CD8-positive, alpha-beta memory T cell (primary cell): ENCODE data around the gene TMA7B. TPM values are rescaled to one million over a fixed set of nuclear protein-coding genes. Genes with fewer than 3 reads are reported as not detected.

ENCODE experiments used
- CTCF ChIA-PET: fragments of 350-600 bp; sonication (Branson Sonifier 250); formaldehyde crosslinking; loops from one replicate; lab custom pipeline; 2021; ENCODE audit warnings: antibody characterized with exemption; lab: Charles Lee
- POLR2A ChIA-PET: fragments of 350-600 bp; sonication (Branson Sonifier 250); formaldehyde crosslinking; loops from one replicate; lab custom pipeline; 2021; ENCODE audit warnings: antibody characterized with exemption; lab: Charles Lee
- DNase-seq, 5 donors: peaks; one replicate each; pipeline versions ENCODE4 v3.0.0 to v3.0.0-alpha.2; 2020 to 2022; ENCODE audit warnings: mixed read lengths in 1 of 5
- H3K27ac ChIP-seq: one replicate; pipeline ENCODE4 v1.7.0; 2013; ENCODE audit warnings: low read depth, mild to moderate bottlenecking, low read length, moderate library complexity
- H3K27me3 ChIP-seq: 2 replicates; pipeline ENCODE4 v1.7.0; 2013; ENCODE audit warnings: low read length, mild to moderate bottlenecking; ENCODE audit not compliant: insufficient read depth, poor library complexity, severe bottlenecking
- H3K36me3 ChIP-seq: 2 replicates; pipeline ENCODE4 v1.7.0; 2013; ENCODE audit warnings: mild to moderate bottlenecking, low read length, moderate library complexity; ENCODE audit not compliant: insufficient read depth
- H3K4me1 ChIP-seq: 2 replicates; pipeline ENCODE4 v1.7.0; 2013; ENCODE audit warnings: mild to moderate bottlenecking, low read length, moderate library complexity; ENCODE audit not compliant: insufficient read depth
- H3K4me3 ChIP-seq: 2 replicates; pipeline ENCODE4 v1.7.0; 2013; ENCODE audit warnings: mild to moderate bottlenecking, low read length
- H3K9me3 ChIP-seq: 2 replicates; pipeline ENCODE4 v1.7.0; 2013; ENCODE audit warnings: mild to moderate bottlenecking, low read length
- H3K27ac Mint-ChIP-seq, 8 donors: one replicate each; pipeline ENCODE4 v1.8.0; 2020 to 2021; ENCODE audit warnings: mixed read lengths in 8 of 8, mild to moderate bottlenecking in 6 of 8, inconsistent platforms in 3 of 8, moderate library complexity in 3 of 8
- H3K27me3 Mint-ChIP-seq, 2 donors: one replicate each; pipeline ENCODE4 v1.8.0; 2020 to 2021; ENCODE audit warnings: mixed read lengths in 2 of 2, mild to moderate bottlenecking in 1 of 2, moderate library complexity in 1 of 2
- H3K36me3 Mint-ChIP-seq, 3 donors: one replicate each; pipeline ENCODE4 v1.8.0; 2020 to 2021; ENCODE audit warnings: mixed read lengths in 3 of 3, inconsistent platforms in 1 of 3, mild to moderate bottlenecking in 1 of 3
- H3K4me1 Mint-ChIP-seq, 3 donors: one replicate each; pipeline ENCODE4 v1.8.0; 2020 to 2021; ENCODE audit warnings: mixed read lengths in 3 of 3, inconsistent platforms in 1 of 3, mild to moderate bottlenecking in 1 of 3
- H3K4me3 Mint-ChIP-seq, 7 donors: one replicate each; pipeline ENCODE4 v1.8.0; 2020 to 2021; ENCODE audit warnings: mixed read lengths in 7 of 7, mild to moderate bottlenecking in 6 of 7, moderate library complexity in 4 of 7, inconsistent platforms in 2 of 7
- H3K9me3 Mint-ChIP-seq, 5 donors: one replicate each; pipeline ENCODE4 v1.8.0; 2020 to 2022; ENCODE audit warnings: mixed read lengths in 5 of 5, mild to moderate bottlenecking in 3 of 5, moderate library complexity in 2 of 5, inconsistent platforms in 1 of 5
- polyA plus RNA-seq: library from polyadenylated mRNA; unstranded; fragments of 300-500 nt; fragmentation: Illumina TruSeq; gene quantifications from one replicate; pipeline ENCODE4 v1.2.3, GENCODE V29; 2021
- total RNA-seq, 2 experiments: library from RNA; stranded (reverse); gene quantifications; one replicate each; pipeline ENCODE4 v1.2.3, GENCODE V29; 2021

The TMA7B gene
- total and polyA plus RNA-seq, 3 experiments from 2014 or later = 1.4 to 3.0 (median 2.0) TPM

DNA sequence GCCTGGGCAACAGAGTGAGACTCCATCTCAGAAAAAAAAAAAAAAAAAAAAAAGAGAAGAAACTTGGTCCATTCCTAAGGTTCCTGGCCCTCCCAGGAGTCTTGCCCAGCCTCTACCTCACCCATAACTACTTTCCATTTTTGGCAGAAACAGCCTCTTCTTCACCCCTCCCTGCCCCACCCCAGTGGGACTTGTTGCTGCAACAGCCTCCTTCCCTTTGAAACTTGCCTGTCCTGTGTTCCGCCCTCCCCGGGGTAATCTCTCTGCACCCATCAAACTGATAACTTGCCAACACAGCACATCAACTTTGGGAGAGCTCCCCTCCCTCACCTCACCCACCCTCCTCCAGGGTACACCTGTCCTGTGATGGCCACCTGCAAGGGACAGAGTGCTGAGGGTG, 24.5 kb downstream of the TMA7B start:
- Mint-ChIP-seq H3K4me3 (no peak overlapping the region), H3K27ac (no peak overlapping the region), H3K36me3 (no peaks in the 10 kb centered on the region), H3K27me3 (peaks cover 14 to 16% of the 10 kb centered on the region in 2 donors), H3K4me1 (peaks cover 12 to 18% (median 15%) of the 10 kb centered on the region in 3 donors), H3K9me3 (no peaks in the 10 kb centered on the region)
- Histone ChIP-seq H3K9me3 (no peaks in the 10 kb centered on the region), H3K4me1 (peaks cover 12% of the 10 kb centered on the region), H3K4me3 (no peak overlapping the region), H3K27me3 (peaks cover 3% of the 10 kb centered on the region), H3K27ac (no peak overlapping the region), H3K36me3 (no peaks in the 10 kb centered on the region)
- ChIA-PET POLR2A (no interaction called here), CTCF (no interaction called here)
- DNase-seq = no peak

DNA sequence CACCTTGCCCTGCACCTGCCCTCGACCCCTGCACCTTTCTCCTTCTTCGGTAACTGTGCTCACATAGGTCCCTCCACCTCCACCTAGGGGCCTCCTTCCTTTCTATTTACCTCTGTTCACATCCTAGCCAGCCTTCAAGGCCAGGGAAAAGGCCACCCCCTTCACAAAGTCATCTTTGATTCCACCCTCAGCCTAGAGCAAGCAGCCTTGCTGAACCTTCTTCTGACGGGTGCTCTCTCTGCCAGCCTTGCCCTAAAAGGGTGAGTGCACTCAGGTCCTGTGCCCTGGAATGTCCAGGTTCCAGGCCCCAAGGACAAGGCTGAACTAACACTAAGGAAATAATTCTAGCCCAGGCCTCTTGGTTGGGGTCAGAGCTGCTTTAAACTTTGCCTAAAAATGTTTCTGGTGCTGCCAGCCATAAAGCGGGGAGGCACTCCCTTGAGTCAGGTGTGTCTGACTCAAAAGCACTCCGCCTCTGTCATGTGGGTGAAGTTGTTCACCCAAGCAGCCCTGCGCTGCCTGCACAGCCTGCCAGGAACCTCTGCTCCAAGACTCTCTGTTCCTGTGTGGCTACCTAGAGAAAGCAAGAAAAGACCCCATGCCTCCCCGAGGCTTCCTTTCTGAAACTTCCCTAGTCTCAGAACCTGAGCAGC, 25.3 kb downstream of the TMA7B start:
- Histone ChIP-seq H3K4me3 (no peak overlapping the region), H3K36me3 (no peaks in the 10 kb centered on the region), H3K27me3 (peaks cover 3% of the 10 kb centered on the region), H3K9me3 (no peaks in the 10 kb centered on the region), H3K27ac (no peak overlapping the region), H3K4me1 (peaks cover 6% of the 10 kb centered on the region)
- POLR2A ChIA-PET = interaction anchor here (1.0 kb wide), 1 partner anchor 9 kb away, joined by 3 read pairs; no protein-coding TSS in a partner anchor
- peak overlapping the region in 4 of 8 donors; percentile 8 to 88 (median 68) for H3K27ac Mint-ChIP-seq
- no peaks in the 10 kb centered on the region for H3K9me3 Mint-ChIP-seq
- H3K4me1 Mint-ChIP-seq = peaks cover 4 to 10% (median 8%) of the 10 kb centered on the region in 3 donors
- CTCF ChIA-PET = no interaction called here
- H3K4me3 Mint-ChIP-seq = peak overlapping the region in 1 of 7 donors; percentile 31
- H3K27me3 Mint-ChIP-seq = peaks cover 14 to 15% of the 10 kb centered on the region in 2 donors
- DNase-seq = peak in 1 of 5 donors; percentile 34
- H3K36me3 Mint-ChIP-seq = no peaks in the 10 kb centered on the region

DNA sequence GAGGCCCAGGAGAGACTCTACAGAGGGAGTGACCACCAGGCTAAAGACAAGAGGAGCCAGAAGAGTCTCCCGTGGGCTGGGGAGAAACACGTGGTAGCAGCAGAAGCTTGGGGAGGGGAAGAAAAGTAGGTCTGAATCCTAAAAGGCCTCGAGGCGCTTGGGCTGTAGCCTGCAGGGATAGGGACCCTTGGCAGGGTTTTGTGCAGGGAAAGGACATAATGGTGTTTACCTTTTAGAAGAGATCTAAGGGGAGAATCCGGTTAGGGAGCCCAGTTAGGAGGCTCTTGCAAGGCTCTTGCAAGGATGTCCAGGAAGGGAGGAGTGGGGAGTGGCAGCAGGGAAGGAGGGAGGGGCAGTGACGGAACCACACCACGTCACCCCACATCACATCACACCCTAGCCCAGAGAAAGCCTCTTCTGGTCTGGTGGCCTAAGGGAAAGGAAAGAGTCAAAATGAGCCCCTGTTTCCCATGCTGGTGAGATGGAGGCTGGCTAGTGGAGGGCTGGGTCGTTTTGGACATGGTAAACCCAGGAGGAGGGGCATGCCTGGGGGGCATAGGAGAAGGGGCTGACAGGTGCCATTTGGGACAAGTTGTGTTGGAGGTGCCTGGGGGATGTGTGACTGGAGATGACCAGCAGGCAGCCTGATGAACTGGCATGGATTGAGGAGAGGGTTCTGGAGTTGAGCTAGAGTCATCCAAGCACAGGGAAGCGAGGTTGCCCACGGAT, 28.4 kb downstream of the TMA7B start:
- Histone ChIP-seq H3K9me3 (no peaks in the 10 kb centered on the region), H3K36me3 (no peaks in the 10 kb centered on the region), H3K4me3 (no peak overlapping the region), H3K27me3 (peaks cover 3% of the 10 kb centered on the region), H3K27ac (no peak overlapping the region), H3K4me1 (no peaks in the 10 kb centered on the region)
- Mint-ChIP-seq H3K27ac (peak overlapping the region in 3 of 8 donors; percentile 43 to 86 (median 52)), H3K9me3 (no peaks in the 10 kb centered on the region), H3K27me3 (peaks cover 18 to 38% of the 10 kb centered on the region in 2 donors), H3K4me3 (peak overlapping the region in 2 of 7 donors; percentile 34 to 62), H3K4me1 (peaks cover 0 to 5% (median 2%) of the 10 kb centered on the region in 3 donors), H3K36me3 (no peaks in the 10 kb centered on the region)
- ChIA-PET CTCF (no interaction called here), POLR2A (no interaction called here)
- DNase-seq = no peak

DNA sequence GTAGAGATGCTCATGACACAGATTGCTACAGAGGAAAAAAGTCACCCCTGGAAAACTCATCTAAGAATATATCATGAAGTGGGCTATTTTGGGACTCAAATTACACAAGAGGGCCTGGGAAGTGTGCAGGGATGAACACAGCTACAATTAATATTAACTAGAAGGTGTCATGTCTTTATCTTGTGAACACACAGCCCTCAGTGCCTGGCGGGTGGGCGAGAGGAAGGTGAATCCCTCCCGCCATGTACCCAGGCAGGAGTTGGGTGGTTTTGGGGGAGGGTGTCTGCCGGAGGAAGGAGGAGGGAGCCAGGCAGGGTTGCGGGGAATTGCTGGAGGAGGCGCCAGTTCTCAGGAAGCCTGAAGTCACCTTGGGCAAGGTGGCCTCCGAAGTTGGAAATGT, 29.4 kb downstream of the TMA7B start:
- CTCF ChIA-PET = no interaction called here
- Histone ChIP-seq H3K36me3 (no peaks in the 10 kb centered on the region), H3K4me3 (no peak overlapping the region), H3K27ac (no peak overlapping the region), H3K4me1 (peaks cover 4% of the 10 kb centered on the region), H3K27me3 (peaks cover 3% of the 10 kb centered on the region), H3K9me3 (no peaks in the 10 kb centered on the region)
- H3K9me3 Mint-ChIP-seq = no peaks in the 10 kb centered on the region
- H3K4me3 Mint-ChIP-seq = no peak overlapping the region
- H3K4me1 Mint-ChIP-seq = peaks cover 7 to 13% (median 8%) of the 10 kb centered on the region in 3 donors
- DNase-seq = no peak
- POLR2A ChIA-PET = no interaction called here
- peaks cover 22 to 46% of the 10 kb centered on the region in 2 donors for H3K27me3 Mint-ChIP-seq
- no peaks in the 10 kb centered on the region for H3K36me3 Mint-ChIP-seq
- peak overlapping the region in 1 of 8 donors; percentile 68 for H3K27ac Mint-ChIP-seq

DNA sequence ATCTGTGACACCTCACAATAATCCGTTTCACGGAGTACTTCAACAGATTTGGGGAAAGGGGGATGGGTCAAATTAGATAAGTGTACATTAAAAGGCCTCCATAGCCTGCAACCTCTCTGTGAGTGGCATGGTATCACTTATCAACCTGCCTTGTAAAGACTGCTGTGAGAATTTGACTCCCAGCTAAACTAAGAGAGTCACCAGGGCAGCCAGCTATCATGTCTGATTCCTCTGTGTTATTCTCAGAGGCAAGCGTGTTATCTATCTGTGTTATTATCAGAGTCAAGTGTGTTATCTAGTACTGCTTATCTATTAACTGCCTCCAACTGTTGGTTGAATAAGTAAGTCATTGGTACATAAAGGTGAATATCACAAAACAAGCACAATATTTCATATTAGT, 30.5 kb downstream of the TMA7B start:
- DNase-seq = no peak
- peak overlapping the region in 1 of 7 donors; percentile 24 for H3K4me3 Mint-ChIP-seq
- peaks cover 7 to 12% (median 8%) of the 10 kb centered on the region in 3 donors for H3K4me1 Mint-ChIP-seq
- H3K9me3 Mint-ChIP-seq = no peaks in the 10 kb centered on the region
- H3K27me3 ChIP-seq = peaks cover 3% of the 10 kb centered on the region
- H3K36me3 ChIP-seq = no peaks in the 10 kb centered on the region
- CTCF ChIA-PET = no interaction called here
- H3K36me3 Mint-ChIP-seq = no peaks in the 10 kb centered on the region
- H3K27ac ChIP-seq = no peak overlapping the region
- H3K4me1 ChIP-seq = peaks cover 4% of the 10 kb centered on the region
- H3K27me3 Mint-ChIP-seq = peaks cover 24 to 48% of the 10 kb centered on the region in 2 donors
- H3K9me3 ChIP-seq = no peaks in the 10 kb centered on the region
- POLR2A ChIA-PET = no interaction called here
- H3K27ac Mint-ChIP-seq = peak overlapping the region in 1 of 8 donors; percentile 68
- H3K4me3 ChIP-seq = no peak overlapping the region

DNA sequence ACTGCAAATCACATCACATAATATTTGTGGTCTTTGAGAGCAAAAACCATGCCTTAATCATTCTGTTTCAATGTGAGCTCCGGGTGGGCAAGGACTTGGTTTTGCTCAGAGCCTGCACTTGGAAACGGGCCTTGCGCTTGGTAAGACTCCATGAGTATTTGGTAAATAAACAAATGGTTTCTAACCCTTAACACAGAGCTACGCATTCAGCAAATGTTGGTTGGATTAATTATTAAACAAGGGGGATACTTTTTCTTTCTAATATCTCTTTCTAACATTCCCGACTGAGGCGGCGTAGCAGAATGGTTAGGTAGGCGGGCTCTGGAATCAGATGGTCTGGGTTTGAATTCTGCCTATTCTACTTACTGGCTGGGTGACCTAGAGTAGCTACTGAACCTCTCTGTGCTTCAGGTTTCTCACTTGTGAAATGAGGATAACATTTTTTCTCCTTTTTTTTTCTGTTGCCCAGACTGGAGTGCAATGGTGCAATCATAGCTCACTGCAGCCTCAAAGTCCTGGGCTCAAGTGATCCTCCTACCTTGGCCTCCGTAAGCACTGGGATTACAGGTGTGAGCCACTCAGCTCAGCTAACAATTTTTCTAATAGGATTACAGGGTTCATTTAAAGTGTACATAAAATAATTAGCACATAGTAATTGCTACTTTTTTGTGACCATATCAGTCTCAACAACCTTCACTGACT, 31.1 kb downstream of the TMA7B start:
- Histone ChIP-seq H3K36me3 (no peaks in the 10 kb centered on the region), H3K4me1 (peaks cover 4% of the 10 kb centered on the region), H3K27ac (no peak overlapping the region), H3K27me3 (peaks cover 3% of the 10 kb centered on the region), H3K4me3 (no peak overlapping the region), H3K9me3 (no peaks in the 10 kb centered on the region)
- no peaks in the 10 kb centered on the region for H3K36me3 Mint-ChIP-seq
- no peak for DNase-seq
- no peak overlapping the region for H3K4me3 Mint-ChIP-seq
- H3K9me3 Mint-ChIP-seq = no peaks in the 10 kb centered on the region
- CTCF ChIA-PET = no interaction called here
- H3K4me1 Mint-ChIP-seq = peaks cover 7 to 12% (median 8%) of the 10 kb centered on the region in 3 donors
- H3K27me3 Mint-ChIP-seq = peaks cover 28 to 54% of the 10 kb centered on the region in 2 donors
- peak overlapping the region in 2 of 8 donors; percentile 34 to 83 for H3K27ac Mint-ChIP-seq
- POLR2A ChIA-PET = no interaction called here

DNA sequence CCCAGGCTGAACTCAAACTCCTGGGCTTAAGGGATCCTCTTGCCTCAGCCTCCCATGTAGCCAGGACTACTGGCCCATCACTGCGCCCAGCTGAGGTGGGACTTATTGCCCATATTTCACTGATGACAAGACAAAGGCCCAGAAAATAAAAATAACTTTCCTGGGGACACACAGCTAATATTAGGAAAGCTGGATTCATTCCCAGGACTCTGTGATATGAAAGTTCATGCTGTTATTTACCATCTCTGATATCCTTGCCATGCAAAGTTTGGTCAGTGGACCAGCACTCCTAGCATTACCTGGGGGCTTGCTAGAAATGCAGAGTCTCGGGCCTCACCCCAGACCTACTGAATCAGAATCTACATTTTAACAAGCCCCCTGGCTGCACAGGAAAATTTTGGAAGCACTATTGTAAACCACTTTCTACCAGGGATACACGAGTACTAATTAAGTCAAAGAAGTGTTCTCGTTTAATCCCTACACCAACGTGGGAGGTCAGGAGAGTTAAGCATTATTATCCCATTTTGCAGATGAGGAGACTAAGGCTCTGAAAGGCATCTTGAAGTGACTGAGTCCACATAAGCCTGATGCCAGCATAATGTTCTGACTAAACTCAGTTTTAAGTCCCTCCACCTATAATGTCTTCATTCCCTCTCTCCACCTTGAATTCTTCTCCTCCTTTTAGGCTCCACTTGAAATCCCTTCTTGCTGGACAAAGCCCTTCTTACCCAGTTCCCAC, 32.1 kb downstream of the TMA7B start:
- peaks cover 4% of the 10 kb centered on the region for H3K4me1 ChIP-seq
- H3K27me3 Mint-ChIP-seq = peaks cover 35 to 62% of the 10 kb centered on the region in 2 donors
- H3K27ac Mint-ChIP-seq = peak overlapping the region in 1 of 8 donors; percentile 69
- no peak overlapping the region for H3K4me3 ChIP-seq
- H3K9me3 Mint-ChIP-seq = no peaks in the 10 kb centered on the region
- DNase-seq = no peak
- H3K36me3 ChIP-seq = no peaks in the 10 kb centered on the region
- H3K27me3 ChIP-seq = peaks cover 3% of the 10 kb centered on the region
- H3K36me3 Mint-ChIP-seq = no peaks in the 10 kb centered on the region
- H3K27ac ChIP-seq = no peak overlapping the region
- ChIA-PET CTCF (no interaction called here), POLR2A (no interaction called here)
- no peak overlapping the region for H3K4me3 Mint-ChIP-seq
- peaks cover 7 to 12% (median 8%) of the 10 kb centered on the region in 3 donors for H3K4me1 Mint-ChIP-seq
- H3K9me3 ChIP-seq = no peaks in the 10 kb centered on the region
